ENCODE measurements around the gene SARM1.

The SARM1 gene

GRCh38 chr17:28390563-28390962, 19.1 kb downstream of the SARM1 start:
- TF ChIP-seq GATA3 (IDR thresholded peaks at IDR 0.05; ENCODE audit: low read depth, low read length) (no peak), GATA2 (IDR thresholded peaks at IDR 0.05; ENCODE audit: low read depth, low read length) (no peak)

- TF ChIP-seq GATA2 (IDR thresholded peaks at IDR 0.05; ENCODE audit: low read depth, low read length) (no peak), GATA3 (IDR thresholded peaks at IDR 0.05; ENCODE audit: low read depth, low read length) (no peak)
Observed at GRCh38 chr17:28390984-28391383, 19.5 kb downstream of the SARM1 start.

- TF ChIP-seq GATA3 (IDR thresholded peaks at IDR 0.05; ENCODE audit: low read depth, low read length) (no peak), GATA2 (IDR thresholded peaks at IDR 0.05; ENCODE audit: low read depth, low read length) (no peak)
Observed at GRCh38 chr17:28391401-28391800, 19.9 kb downstream of the SARM1 start.

- TF ChIP-seq GATA2 (IDR thresholded peaks at IDR 0.05; ENCODE audit: low read depth, low read length) (no peak), GATA3 (IDR thresholded peaks at IDR 0.05; ENCODE audit: low read depth, low read length) (no peak)
Observed at GRCh38 chr17:28392491-28392890, 21.0 kb downstream of the SARM1 start.

- TF ChIP-seq GATA2 (IDR thresholded peaks at IDR 0.05; ENCODE audit: low read depth, low read length) (no peak), GATA3 (IDR thresholded peaks at IDR 0.05; ENCODE audit: low read depth, low read length) (no peak)
Observed at GRCh38 chr17:28394337-28395116, 23.0 kb downstream of the SARM1 start.

- TF ChIP-seq GATA2 (IDR thresholded peaks at IDR 0.05; ENCODE audit: low read depth, low read length) (no peak), GATA3 (IDR thresholded peaks at IDR 0.05; ENCODE audit: low read depth, low read length) (no peak)
Observed at GRCh38 chr17:28395426-28395825, 23.9 kb downstream of the SARM1 start.

- TF ChIP-seq GATA2 (IDR thresholded peaks at IDR 0.05; ENCODE audit: low read depth, low read length) = no peak
- no peak for TF ChIP-seq GATA3 (IDR thresholded peaks at IDR 0.05; ENCODE audit: low read depth, low read length)
Observed at GRCh38 chr17:28395968-28396367, 24.5 kb downstream of the SARM1 start.

GRCh38 chr17:28396635-28397239, 25.2 kb downstream of the SARM1 start:
- TF ChIP-seq GATA2 (IDR thresholded peaks at IDR 0.05; ENCODE audit: low read depth, low read length) (no peak), GATA3 (IDR thresholded peaks at IDR 0.05; ENCODE audit: low read depth, low read length) (no peak)

- TF ChIP-seq GATA2 (IDR thresholded peaks at IDR 0.05; ENCODE audit: low read depth, low read length) (no peak), GATA3 (IDR thresholded peaks at IDR 0.05; ENCODE audit: low read depth, low read length) (no peak)
Observed at GRCh38 chr17:28397275-28397674, 25.8 kb downstream of the SARM1 start.

- no peak for TF ChIP-seq GATA2 (IDR thresholded peaks at IDR 0.05; ENCODE audit: low read depth, low read length)
- TF ChIP-seq GATA3 (IDR thresholded peaks at IDR 0.05; ENCODE audit: low read depth, low read length) = no peak
Observed at GRCh38 chr17:28397687-28398279, 26.3 kb downstream of the SARM1 start.

GRCh38 chr17:28398280-28398981, 26.9 kb downstream of the SARM1 start:
- TF ChIP-seq GATA2 (IDR thresholded peaks at IDR 0.05; ENCODE audit: low read depth, low read length) = no peak
- TF ChIP-seq GATA3 (IDR thresholded peaks at IDR 0.05; ENCODE audit: low read depth, low read length) = no peak

- TF ChIP-seq GATA2 (IDR thresholded peaks at IDR 0.05; ENCODE audit: low read depth, low read length) (no peak), GATA3 (IDR thresholded peaks at IDR 0.05; ENCODE audit: low read depth, low read length) (no peak)
Observed at GRCh38 chr17:28399808-28400207, 28.3 kb downstream of the SARM1 start.

GRCh38 chr17:28402224-28402630, 30.7 kb downstream of the SARM1 start:
- no peak for TF ChIP-seq GATA2 (IDR thresholded peaks at IDR 0.05; ENCODE audit: low read depth, low read length)
- no peak for TF ChIP-seq GATA3 (IDR thresholded peaks at IDR 0.05; ENCODE audit: low read depth, low read length)

GRCh38 chr17:28402844-28403243, 31.4 kb downstream of the SARM1 start:
- no peak for TF ChIP-seq GATA2 (IDR thresholded peaks at IDR 0.05; ENCODE audit: low read depth, low read length)
- no peak for TF ChIP-seq GATA3 (IDR thresholded peaks at IDR 0.05; ENCODE audit: low read depth, low read length)
